Measurements from ENCODE around the gene L1CAM.

L1CAM gene

DNA sequence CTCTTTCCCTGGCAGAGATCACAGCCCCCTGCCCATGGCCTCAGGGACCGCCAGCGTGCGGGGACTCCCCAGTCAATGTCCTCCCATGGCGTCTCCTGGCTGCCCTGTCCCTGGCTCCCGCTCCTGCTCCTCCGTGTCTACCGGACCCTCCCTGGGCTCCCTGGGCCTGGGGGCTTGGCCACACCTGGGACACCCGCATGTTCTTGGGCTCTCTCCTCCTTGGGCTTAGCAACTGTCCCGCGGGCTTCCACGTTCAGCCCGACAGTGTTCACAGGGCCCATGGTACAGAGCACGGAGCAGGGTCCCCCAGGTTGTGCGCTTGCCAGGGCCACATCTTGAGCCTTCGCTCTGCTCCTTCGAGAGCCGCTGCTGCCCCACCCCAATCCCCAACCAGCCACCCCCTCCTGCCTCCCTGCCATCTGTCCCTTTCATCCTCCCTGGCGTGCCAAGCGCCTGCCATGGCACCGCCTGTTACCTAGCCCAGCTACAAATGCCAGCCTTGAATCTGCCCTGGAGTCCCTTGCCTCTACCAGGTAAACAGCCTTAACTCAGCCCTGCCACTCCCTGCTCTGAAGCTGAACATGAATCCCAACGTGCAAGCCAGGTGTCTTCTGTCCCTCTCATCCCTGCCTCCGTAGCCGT lies 22.4 kb upstream of the L1CAM start:
- in situ Hi-C loops (cut with MboI; ENCODE audit: low sequenced_read_pairs, unreplicated experiment), result no loop called here

DNA sequence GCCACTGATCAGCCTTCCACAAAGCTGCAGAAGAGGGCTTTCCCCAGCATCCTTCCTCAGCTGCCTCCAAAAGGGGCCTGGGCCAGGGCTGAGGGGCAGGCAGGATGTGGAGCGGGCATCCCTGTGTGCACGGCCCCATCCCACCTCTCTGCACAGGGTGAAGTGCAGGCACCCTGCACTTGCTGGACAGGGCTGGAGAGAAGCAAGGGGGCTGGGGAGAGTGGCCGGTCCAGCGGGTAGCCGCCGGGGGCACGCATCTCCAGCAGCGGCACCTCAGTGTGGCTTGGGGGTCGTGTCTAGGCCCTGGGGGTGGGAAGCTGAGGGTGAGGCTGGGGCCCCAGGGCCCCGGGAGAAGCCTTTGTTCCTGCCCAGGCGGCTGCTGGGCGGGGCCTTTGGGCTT lies 21.5 kb upstream of the L1CAM start:
- TF ChIP-seq, protein P1, sequence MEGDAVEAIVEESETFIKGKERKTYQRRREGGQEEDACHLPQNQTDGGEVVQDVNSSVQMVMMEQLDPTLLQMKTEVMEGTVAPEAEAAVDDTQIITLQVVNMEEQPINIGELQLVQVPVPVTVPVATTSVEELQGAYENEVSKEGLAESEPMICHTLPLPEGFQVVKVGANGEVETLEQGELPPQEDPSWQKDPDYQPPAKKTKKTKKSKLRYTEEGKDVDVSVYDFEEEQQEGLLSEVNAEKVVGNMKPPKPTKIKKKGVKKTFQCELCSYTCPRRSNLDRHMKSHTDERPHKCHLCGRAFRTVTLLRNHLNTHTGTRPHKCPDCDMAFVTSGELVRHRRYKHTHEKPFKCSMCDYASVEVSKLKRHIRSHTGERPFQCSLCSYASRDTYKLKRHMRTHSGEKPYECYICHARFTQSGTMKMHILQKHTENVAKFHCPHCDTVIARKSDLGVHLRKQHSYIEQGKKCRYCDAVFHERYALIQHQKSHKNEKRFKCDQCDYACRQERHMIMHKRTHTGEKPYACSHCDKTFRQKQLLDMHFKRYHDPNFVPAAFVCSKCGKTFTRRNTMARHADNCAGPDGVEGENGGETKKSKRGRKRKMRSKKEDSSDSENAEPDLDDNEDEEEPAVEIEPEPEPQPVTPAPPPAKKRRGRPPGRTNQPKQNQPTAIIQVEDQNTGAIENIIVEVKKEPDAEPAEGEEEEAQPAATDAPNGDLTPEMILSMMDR (IDR thresholded peaks at IDR 0.05; ENCODE audit: borderline replicate concordance, control extremely low read depth, extremely low read depth, insufficient read depth, missing control alignments), result no peak
- in situ Hi-C loops (cut with MboI; ENCODE audit: low sequenced_read_pairs, unreplicated experiment), result no loop called here
- no peak for DNase-seq (ENCODE audit: low spot score)

More for the DNA sequence above, 22.4 kb upstream of the L1CAM start:
- DNase-seq (ENCODE audit: low spot score), result no peak
- TF ChIP-seq, protein P1 (IDR thresholded peaks at IDR 0.05; ENCODE audit: borderline replicate concordance, control extremely low read depth, extremely low read depth, insufficient read depth, missing control alignments), result no peak

DNA sequence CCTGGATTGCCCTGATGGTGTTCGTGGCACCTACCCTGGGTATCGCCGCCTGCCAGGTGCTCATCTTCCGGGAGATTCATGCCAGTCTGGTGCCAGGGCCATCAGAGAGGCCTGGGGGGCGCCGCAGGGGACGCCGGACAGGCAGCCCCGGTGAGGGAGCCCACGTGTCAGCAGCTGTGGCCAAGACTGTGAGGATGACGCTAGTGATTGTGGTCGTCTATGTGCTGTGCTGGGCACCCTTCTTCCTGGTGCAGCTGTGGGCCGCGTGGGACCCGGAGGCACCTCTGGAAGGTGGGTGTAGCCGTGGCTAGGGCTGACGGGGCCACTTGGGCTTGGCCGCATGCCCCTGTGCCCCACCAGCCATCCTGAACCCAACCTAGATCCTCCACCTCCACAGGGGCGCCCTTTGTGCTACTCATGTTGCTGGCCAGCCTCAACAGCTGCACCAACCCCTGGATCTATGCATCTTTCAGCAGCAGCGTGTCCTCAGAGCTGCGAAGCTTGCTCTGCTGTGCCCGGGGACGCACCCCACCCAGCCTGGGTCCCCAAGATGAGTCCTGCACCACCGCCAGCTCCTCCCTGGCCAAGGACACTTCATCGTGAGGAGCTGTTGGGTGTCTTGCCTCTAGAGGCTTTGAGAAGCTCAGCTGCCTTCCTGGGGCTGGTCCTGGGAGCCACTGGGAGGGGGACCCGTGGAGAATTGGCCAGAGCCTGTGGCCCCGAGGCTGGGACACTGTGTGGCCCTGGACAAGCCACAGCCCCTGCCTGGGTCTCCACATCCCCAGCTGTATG lies 20.3 kb upstream of the L1CAM start:
- DNase-seq (ENCODE audit: low spot score), result no peak
- TF ChIP-seq, protein P1 (IDR thresholded peaks at IDR 0.05; ENCODE audit: borderline replicate concordance, control extremely low read depth, extremely low read depth, insufficient read depth, missing control alignments), result no peak
- in situ Hi-C loops (cut with MboI; ENCODE audit: low sequenced_read_pairs, unreplicated experiment), result no loop called here

DNA sequence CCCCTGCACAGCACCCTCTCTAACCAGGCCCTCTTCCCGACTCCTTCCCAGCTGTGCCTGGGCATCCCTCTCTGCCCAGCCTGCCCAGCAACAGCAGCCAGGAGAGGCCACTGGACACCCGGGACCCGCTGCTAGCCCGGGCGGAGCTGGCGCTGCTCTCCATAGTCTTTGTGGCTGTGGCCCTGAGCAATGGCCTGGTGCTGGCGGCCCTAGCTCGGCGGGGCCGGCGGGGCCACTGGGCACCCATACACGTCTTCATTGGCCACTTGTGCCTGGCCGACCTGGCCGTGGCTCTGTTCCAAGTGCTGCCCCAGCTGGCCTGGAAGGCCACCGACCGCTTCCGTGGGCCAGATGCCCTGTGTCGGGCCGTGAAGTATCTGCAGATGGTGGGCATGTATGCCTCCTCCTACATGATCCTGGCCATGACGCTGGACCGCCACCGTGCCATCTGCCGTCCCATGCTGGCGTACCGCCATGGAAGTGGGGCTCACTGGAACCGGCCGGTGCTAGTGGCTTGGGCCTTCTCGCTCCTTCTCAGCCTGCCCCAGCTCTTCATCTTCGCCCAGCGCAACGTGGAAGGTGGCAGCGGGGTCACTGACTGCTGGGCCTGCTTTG lies 19.6 kb upstream of the L1CAM start:
- in situ Hi-C loops (cut with MboI; ENCODE audit: low sequenced_read_pairs, unreplicated experiment), result no loop called here
- DNase-seq (ENCODE audit: low spot score), result no peak
- TF ChIP-seq, protein P1 (IDR thresholded peaks at IDR 0.05; ENCODE audit: borderline replicate concordance, control extremely low read depth, extremely low read depth, insufficient read depth, missing control alignments), result no peak

DNA sequence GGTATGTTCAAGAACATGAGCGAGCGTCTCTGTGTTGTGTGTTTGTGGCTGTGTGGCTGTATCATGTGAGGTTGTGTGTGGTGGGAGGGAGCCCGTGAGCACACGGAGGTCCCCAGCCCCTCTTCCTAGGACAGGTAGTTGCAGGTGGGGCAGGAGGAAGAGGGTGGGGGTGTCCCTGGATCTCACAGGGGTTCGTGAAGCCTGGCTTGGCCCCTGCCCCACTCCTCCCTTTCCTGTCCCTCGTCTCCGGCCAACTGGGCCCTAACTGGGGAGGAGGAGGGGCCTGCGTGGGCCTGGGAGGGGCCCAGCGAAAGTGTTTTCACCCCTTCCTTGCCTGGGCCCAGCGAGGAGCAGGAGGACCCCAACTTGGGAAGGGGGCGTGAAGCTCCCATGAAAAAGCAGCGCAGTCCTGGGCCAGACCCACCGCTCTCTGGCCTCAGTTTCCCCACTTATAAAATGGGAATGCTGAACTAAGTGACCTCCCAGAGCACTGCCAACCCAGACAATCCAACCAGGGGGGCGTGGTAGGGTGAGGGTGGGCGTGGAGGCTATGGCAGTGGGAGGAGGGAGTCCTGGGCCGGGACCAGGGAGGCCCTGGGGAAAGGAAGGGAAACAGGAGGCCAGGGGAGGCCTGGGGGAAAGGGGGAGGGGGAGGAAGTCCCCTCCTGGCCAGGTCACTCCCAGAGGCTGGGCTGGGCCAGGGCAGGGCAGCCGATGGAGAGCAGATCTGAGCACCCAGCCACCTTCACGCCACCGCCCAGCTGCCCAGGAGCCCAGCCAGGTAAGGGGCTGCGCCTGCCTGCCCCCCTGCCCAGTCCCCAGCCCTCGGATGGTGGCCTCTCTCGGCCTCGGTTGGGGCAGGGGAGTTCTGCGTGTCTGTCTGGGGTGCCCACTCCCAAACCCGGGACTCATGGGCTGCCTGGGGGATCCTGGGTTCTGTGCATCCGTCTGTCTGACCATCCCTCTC lies 18.3 kb upstream of the L1CAM start, which contains the start of gene AVPR2:
AVPR2 (plus strand) TSS at position 683 of the 967 bp plus-strand sequence. CDS start 473 bp downstream, outside the sequence.
- TF ChIP-seq, protein P1 (IDR thresholded peaks at IDR 0.05; ENCODE audit: borderline replicate concordance, control extremely low read depth, extremely low read depth, insufficient read depth, missing control alignments), result no peak
- in situ Hi-C loops (cut with MboI; ENCODE audit: low sequenced_read_pairs, unreplicated experiment), result no loop called here
- no peak for DNase-seq (ENCODE audit: low spot score)
